AG04449 (cell line): ENCODE measurements around the gene PBX3.

Experiments
- CTCF ChIA-PET: fragments of 350-600 bp; formaldehyde crosslinking; extraction: SDS; loops from one replicate; lab custom pipeline; 2021; ENCODE audit warnings: antibody characterized with exemption; lab: Yijun Ruan, JAX
- POLR2A ChIA-PET: fragments of 400-600, 350-600 bp; formaldehyde crosslinking; extraction: SDS; loops from one replicate; lab custom pipeline; 2020; ENCODE audit warnings: antibody characterized with exemption, inconsistent platforms; lab: Yijun Ruan, JAX
- DNase-seq: peaks from one replicate; pipeline ENCODE4 v3.0.0-alpha.2; 2010; ENCODE audit warnings: low read depth, low spot score
- H3K4me3 ChIP-seq: 2 replicates; pipeline ENCODE4 v1.5.1; 2011; ENCODE audit warnings: low read depth, mild to moderate bottlenecking, control low read depth, low read length
- TF ChIP-seq, protein P1 (sequence below): IDR thresholded peaks from one replicate; pipeline ENCODE4 v1.5.1; 2011; ENCODE audit warnings: mild to moderate bottlenecking, moderate library complexity, low read length, control low read depth, inconsistent platforms; ENCODE audit not compliant: insufficient read depth; ENCODE audit errors: missing control alignments

The PBX3 gene

DNA sequence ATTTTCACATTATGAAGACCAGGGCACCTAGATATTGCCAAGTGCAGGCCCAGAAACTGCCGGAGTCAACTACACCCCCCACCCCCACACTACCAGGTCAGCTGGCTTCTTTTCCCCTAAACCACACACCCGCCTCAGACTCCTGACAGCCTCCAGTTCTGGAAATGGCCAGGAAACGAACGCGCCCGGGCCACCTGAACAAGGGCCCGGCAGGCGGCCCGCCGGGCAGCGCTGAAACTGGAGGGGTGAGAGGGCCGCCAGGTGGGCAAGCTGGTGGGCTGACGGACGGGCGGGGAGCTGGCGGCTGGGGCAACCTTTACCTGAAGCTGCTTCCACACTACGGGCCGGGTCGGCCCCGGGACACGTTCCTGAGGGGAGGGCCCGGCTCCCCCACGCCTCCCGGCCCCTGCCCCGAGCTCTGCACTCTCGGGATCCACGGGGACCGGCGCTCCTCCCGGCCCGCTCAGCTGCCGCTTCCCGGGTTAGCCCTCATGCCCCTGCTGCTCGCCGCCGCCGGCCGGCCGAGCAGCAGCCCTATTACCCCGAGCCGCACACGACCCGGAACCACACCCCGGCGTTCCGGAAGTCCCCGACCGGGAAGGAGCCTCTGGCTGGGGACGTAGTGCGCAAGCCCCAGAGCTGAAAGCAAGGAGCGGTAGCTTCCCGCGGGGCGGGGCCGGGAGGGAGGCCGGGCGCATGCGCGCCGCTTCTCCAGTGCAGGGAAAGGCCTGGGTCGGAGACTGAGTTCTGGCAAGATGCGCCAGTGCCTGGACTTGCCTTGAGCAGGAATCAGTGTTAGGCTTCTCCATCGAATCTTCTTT is 40.3 kb upstream of the PBX3 start, which contains the start of gene MAPKAP1:
Gene MAPKAP1 (minus strand): TSS at position 558 of the 821 bp plus-strand sequence. CDS start 34,634 bp downstream, outside the sequence.
- H3K4me3 ChIP-seq: peak within 1 kb of the TSS; percentile 80
- peak; percentile 59 for DNase-seq
- ChIA-PET POLR2A (interaction anchor here (0.7 to 1.4 kb wide), 9 partner anchors 8 to 499 kb away, joined by 3 to 7 read pairs (median 4); no protein-coding TSS in a partner anchor), CTCF (interaction anchor here (1.0 to 1.8 kb wide), 3 partner anchors 10 to 148 kb away, joined by 5 to 6 read pairs (median 5); no protein-coding TSS in a partner anchor)
- TF ChIP-seq, protein P1, sequence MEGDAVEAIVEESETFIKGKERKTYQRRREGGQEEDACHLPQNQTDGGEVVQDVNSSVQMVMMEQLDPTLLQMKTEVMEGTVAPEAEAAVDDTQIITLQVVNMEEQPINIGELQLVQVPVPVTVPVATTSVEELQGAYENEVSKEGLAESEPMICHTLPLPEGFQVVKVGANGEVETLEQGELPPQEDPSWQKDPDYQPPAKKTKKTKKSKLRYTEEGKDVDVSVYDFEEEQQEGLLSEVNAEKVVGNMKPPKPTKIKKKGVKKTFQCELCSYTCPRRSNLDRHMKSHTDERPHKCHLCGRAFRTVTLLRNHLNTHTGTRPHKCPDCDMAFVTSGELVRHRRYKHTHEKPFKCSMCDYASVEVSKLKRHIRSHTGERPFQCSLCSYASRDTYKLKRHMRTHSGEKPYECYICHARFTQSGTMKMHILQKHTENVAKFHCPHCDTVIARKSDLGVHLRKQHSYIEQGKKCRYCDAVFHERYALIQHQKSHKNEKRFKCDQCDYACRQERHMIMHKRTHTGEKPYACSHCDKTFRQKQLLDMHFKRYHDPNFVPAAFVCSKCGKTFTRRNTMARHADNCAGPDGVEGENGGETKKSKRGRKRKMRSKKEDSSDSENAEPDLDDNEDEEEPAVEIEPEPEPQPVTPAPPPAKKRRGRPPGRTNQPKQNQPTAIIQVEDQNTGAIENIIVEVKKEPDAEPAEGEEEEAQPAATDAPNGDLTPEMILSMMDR: no peak

DNA sequence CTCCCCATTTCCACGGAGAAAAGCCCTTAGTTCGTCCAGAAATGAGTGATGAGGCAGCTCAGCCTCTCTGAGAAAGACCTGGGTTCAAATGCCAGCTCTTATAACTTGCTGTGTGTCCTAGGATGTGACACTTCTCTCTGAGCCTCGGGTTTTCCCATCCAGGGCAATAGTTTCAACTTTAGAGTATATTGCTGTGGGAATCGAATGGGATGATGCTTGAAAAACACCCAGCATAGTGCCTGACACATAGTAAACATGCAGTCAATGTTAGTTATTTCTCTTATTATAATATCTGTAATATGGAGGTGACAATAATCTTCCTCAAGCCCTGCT is 39.7 kb upstream of the PBX3 start:
- ChIA-PET CTCF (interaction anchor here (1.0 to 1.7 kb wide), 2 partner anchors 9 to 149 kb away, joined by 5 to 6 read pairs; no protein-coding TSS in a partner anchor), POLR2A (interaction anchor here (0.7 to 1.4 kb wide), 8 partner anchors 9 to 498 kb away, joined by 3 to 7 read pairs (median 4); no protein-coding TSS in a partner anchor)
- DNase-seq: no peak
- TF ChIP-seq, protein P1: no peak
- H3K4me3 ChIP-seq: peak overlapping the region; percentile 7

GRCh38 chr9:125726456-125727132 is 20.6 kb upstream of the PBX3 start:
- DNase-seq: no peak
- ChIA-PET CTCF (interaction anchor here (0.8 to 1.5 kb wide), 3 partner anchors 14 to 471 kb away, joined by 3 read pairs; no protein-coding TSS in a partner anchor), POLR2A (no interaction called here)
- TF ChIP-seq, protein P1: no peak
- H3K4me3 ChIP-seq: no peak overlapping the region

GRCh38 chr9:125730168-125730567 is 17.0 kb upstream of the PBX3 start:
- ChIA-PET CTCF (no interaction called here), POLR2A (no interaction called here)
- TF ChIP-seq, protein P1: no peak
- no peak for DNase-seq
- H3K4me3 ChIP-seq: no peak overlapping the region

GRCh38 chr9:125732562-125732961 is 14.6 kb upstream of the PBX3 start:
- POLR2A ChIA-PET: no interaction called here
- DNase-seq: no peak
- H3K4me3 ChIP-seq: no peak overlapping the region
- CTCF ChIA-PET: no interaction called here
- TF ChIP-seq, protein P1: no peak

DNA sequence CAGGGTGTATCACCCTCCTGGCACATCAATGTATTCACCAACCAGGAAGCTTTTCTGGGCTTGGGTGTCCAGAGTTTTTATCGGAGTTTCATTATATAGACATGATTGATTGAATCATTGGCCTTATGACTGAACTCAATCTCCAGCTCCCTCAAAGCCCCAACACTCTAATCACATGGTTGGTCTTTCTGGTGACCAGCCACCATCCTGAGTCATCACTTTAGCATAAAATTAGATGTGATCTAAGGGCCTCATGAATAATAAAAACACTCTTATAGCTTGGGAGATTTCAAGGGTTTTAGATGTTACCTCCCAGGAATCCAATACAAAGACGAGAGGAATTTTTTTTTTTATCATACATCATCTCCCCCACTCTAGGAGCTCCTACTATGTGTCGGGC is 7.7 kb upstream of the PBX3 start:
- TF ChIP-seq, protein P1: no peak
- no peak for DNase-seq
- H3K4me3 ChIP-seq: no peak overlapping the region
- ChIA-PET CTCF (no interaction called here), POLR2A (no interaction called here)
